ELF-1 (cell line): ENCODE results near the gene ZNF540.
A peak's percentile ranks its signal among the peaks of the same experiment; 100 is the strongest.
"Not testable (repeated sequence)": the region's sequence is repeated elsewhere in the genome, so short reads cannot be mapped to it uniquely, and the experiment has no call there.

Experiments used
- DNase-seq: peaks from one replicate; pipeline ENCODE4 v3.0.0-alpha.2; 2016; ENCODE audit warnings: low read depth, low spot score

Gene ZNF540

GRCh38 chr19:37594304-37594981 is at the start of gene ZNF540, which contains the start of gene ZNF571:
ZNF540 (plus strand) TSS chr19:37594876; CDS start chr19:37598448, 3,572 bp downstream.
ZNF571 (minus strand) TSS chr19:37594792; CDS start chr19:37586676, 8,116 bp downstream.
- peak; percentile 97 for DNase-seq

GRCh38 chr19:37551129-37551993 is 43.3 kb upstream of the ZNF540 start:
- peak; percentile 88 for DNase-seq

- no peak for DNase-seq
Measured at GRCh38 chr19:37563518-37563917, 31.2 kb upstream of the ZNF540 start.

- no peak for DNase-seq
Measured at GRCh38 chr19:37564624-37565369, 29.9 kb upstream of the ZNF540 start.

- no peak for DNase-seq
Measured at GRCh38 chr19:37565370-37565669, 29.4 kb upstream of the ZNF540 start.

GRCh38 chr19:37572203-37572602 is 22.5 kb upstream of the ZNF540 start:
- no peak for DNase-seq

GRCh38 chr19:37583340-37583739 is 11.3 kb upstream of the ZNF540 start:
- no peak for DNase-seq

GRCh38 chr19:37593996-37594303 is 726 bp upstream of the ZNF540 start:
- no peak for DNase-seq

GRCh38 chr19:37594982-37595382 is 306 bp downstream of the ZNF540 start:
- no peak for DNase-seq

GRCh38 chr19:37635076-37636056 is 40.7 kb downstream of the ZNF540 start:
- no peak for DNase-seq

- no peak for DNase-seq
Measured at GRCh38 chr19:37654118-37654517, 59.4 kb downstream of the ZNF540 start.

GRCh38 chr19:37654629-37655300 is 60.1 kb downstream of the ZNF540 start:
- peak; percentile 60 for DNase-seq

GRCh38 chr19:37655301-37655688 is 60.6 kb downstream of the ZNF540 start, which contains the start of gene ZFP30:
ZFP30 (minus strand) TSS chr19:37655465; CDS start chr19:37647822, 7,643 bp downstream.
- DNase-seq, result peak; percentile 87

- DNase-seq, result peak; percentile 92
Measured at GRCh38 chr19:37655689-37656371, 61.2 kb downstream of the ZNF540 start.

- DNase-seq, result not testable (repeated sequence)
Measured at GRCh38 chr19:37657157-37657556, 62.5 kb downstream of the ZNF540 start.
